Measurements from ENCODE around the gene IGSF9B.

The IGSF9B gene

DNA sequence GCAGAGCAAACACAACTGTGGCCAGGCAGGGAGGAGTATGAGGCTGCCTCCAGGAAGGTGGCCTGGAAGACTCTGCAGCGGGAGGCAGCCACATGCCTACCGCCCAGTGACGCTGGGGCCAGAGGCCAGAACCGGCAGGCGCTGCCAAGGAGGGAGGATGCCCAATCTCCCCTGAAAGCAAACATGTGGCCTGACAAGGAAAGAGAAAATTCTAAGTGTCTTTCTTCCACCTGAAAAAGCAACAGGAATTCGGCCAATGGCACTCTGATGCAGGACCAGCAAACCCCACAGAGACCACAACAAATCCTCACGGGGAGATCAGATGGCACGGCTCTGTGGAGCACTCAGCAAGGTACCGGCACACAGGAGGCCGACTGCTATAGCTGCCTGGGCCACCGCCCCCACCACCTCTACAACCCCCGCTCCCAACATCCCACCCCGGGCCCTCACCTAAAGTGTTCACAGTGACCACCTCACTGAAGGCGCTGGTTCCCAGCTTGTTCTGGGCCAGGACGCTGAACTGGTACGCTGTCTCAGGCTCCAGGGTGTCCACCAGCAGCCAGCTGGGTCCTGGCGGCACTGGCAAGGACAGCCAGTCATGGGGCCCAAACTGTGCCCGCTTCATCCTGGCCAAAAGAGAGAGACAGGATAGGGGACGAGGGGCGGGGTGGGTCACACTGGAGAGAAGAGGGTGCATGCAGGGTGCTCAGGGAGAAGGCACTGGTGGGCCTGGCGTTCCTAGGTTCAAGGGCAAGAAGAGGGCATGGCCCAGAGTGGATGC lies 30.1 kb downstream of the IGSF9B start:
- H3K79me2 ChIP-seq (ENCODE audit: low read length): no peaks in the 10 kb centered on the region
- no peak overlapping the region for H3K4me2 ChIP-seq (ENCODE audit: low read length)
- H3K36me3 ChIP-seq (replicated peaks; ENCODE audit: low read depth, low read length): no peaks in the 10 kb centered on the region
- H3K9me3 ChIP-seq (ENCODE audit: insufficient read depth, low read length): no peaks in the 10 kb centered on the region
- no peak overlapping the region for H3K27ac ChIP-seq (ENCODE audit: low read length)
- no peak overlapping the region for H2AFZ ChIP-seq (ENCODE audit: low read depth, low read length)
- no peak for TF ChIP-seq EZH2phosphoT487 (IDR thresholded peaks at IDR 0.05; ENCODE audit: low read depth)
- TF ChIP-seq, protein P1, sequence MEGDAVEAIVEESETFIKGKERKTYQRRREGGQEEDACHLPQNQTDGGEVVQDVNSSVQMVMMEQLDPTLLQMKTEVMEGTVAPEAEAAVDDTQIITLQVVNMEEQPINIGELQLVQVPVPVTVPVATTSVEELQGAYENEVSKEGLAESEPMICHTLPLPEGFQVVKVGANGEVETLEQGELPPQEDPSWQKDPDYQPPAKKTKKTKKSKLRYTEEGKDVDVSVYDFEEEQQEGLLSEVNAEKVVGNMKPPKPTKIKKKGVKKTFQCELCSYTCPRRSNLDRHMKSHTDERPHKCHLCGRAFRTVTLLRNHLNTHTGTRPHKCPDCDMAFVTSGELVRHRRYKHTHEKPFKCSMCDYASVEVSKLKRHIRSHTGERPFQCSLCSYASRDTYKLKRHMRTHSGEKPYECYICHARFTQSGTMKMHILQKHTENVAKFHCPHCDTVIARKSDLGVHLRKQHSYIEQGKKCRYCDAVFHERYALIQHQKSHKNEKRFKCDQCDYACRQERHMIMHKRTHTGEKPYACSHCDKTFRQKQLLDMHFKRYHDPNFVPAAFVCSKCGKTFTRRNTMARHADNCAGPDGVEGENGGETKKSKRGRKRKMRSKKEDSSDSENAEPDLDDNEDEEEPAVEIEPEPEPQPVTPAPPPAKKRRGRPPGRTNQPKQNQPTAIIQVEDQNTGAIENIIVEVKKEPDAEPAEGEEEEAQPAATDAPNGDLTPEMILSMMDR (IDR thresholded peaks at IDR 0.05; ENCODE audit: low read depth, low read length): no peak
- peaks cover 17% of the 10 kb centered on the region for H3K4me1 ChIP-seq (ENCODE audit: low read length)
- peaks cover 6% of the 10 kb centered on the region; the same call in 1 of the 2 replicates for H3K27me3 ChIP-seq (ENCODE audit: low read depth, low read length)
- no peak overlapping the region for H3K9ac ChIP-seq (ENCODE audit: low read length)
- no peaks in the 10 kb centered on the region for H4K20me1 ChIP-seq (ENCODE audit: insufficient read depth, low read length)
- no peak overlapping the region for H3K4me3 ChIP-seq (ENCODE audit: low read length)

DNA sequence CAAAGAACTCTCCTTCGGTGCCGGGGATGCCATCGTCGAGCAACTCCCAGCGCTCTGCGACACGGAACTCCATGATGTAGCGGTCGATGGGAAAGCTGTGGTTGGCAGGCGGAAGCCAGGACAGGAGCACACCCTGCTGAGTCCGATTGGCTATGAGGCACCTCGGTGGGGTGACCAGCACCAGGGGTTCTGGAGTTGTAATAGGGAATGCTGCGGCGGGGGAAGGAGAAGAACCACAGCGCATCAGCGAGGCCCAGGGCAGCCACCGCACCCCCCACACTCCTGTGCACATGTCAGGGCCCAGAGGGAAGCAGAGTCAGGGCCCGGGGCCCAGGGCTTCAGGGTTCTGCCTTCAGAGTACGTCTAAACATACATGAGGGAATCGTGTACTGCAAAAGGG lies 31.0 kb downstream of the IGSF9B start:
- no peak for TF ChIP-seq EZH2phosphoT487 (IDR thresholded peaks at IDR 0.05; ENCODE audit: low read depth)
- TF ChIP-seq, protein P1 (IDR thresholded peaks at IDR 0.05; ENCODE audit: low read depth, low read length): no peak
- Histone ChIP-seq H4K20me1 (ENCODE audit: insufficient read depth, low read length) (no peaks in the 10 kb centered on the region), H3K36me3 (replicated peaks; ENCODE audit: low read depth, low read length) (no peaks in the 10 kb centered on the region), H3K79me2 (ENCODE audit: low read length) (no peaks in the 10 kb centered on the region), H3K9me3 (ENCODE audit: insufficient read depth, low read length) (no peaks in the 10 kb centered on the region), H3K27ac (ENCODE audit: low read length) (no peak overlapping the region), H3K4me3 (ENCODE audit: low read length) (no peak overlapping the region), H3K9ac (ENCODE audit: low read length) (no peak overlapping the region), H2AFZ (ENCODE audit: low read depth, low read length) (no peak overlapping the region), H3K4me1 (ENCODE audit: low read length) (peaks cover 17% of the 10 kb centered on the region), H3K4me2 (ENCODE audit: low read length) (no peak overlapping the region), H3K27me3 (ENCODE audit: low read depth, low read length) (peaks cover 6% of the 10 kb centered on the region; the same call in 1 of the 2 replicates)

DNA sequence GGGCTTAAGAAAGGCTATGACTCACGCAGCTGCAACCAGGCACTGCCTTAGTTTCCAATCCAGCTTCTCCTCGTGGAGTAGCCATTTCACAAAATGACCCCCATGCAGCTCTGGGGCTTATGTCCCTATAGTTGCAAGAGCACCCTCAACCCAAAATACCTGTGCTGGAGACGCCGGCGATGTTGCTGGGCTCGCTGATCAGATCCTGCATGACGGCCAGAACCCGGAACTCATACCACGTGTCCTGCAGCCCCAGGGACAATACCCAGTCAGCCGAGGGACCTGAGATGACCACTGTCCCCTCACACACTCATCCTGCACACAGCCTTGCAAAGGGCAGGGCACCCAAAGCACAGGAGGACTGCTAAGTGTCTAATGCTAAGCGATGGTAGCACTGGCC lies 32.1 kb downstream of the IGSF9B start:
- Histone ChIP-seq H3K9ac (ENCODE audit: low read length) (no peak overlapping the region), H2AFZ (ENCODE audit: low read depth, low read length) (no peak overlapping the region), H4K20me1 (ENCODE audit: insufficient read depth, low read length) (no peaks in the 10 kb centered on the region), H3K4me1 (ENCODE audit: low read length) (peaks cover 17% of the 10 kb centered on the region), H3K4me3 (ENCODE audit: low read length) (no peak overlapping the region), H3K79me2 (ENCODE audit: low read length) (no peaks in the 10 kb centered on the region), H3K27me3 (ENCODE audit: low read depth, low read length) (peaks cover 6% of the 10 kb centered on the region; the same call in 1 of the 2 replicates), H3K4me2 (ENCODE audit: low read length) (no peak overlapping the region), H3K9me3 (ENCODE audit: insufficient read depth, low read length) (no peaks in the 10 kb centered on the region), H3K36me3 (replicated peaks; ENCODE audit: low read depth, low read length) (no peaks in the 10 kb centered on the region), H3K27ac (ENCODE audit: low read length) (no peak overlapping the region)
- TF ChIP-seq EZH2phosphoT487 (IDR thresholded peaks at IDR 0.05; ENCODE audit: low read depth): no peak
- TF ChIP-seq, protein P1 (IDR thresholded peaks at IDR 0.05; ENCODE audit: low read depth, low read length): no peak

DNA sequence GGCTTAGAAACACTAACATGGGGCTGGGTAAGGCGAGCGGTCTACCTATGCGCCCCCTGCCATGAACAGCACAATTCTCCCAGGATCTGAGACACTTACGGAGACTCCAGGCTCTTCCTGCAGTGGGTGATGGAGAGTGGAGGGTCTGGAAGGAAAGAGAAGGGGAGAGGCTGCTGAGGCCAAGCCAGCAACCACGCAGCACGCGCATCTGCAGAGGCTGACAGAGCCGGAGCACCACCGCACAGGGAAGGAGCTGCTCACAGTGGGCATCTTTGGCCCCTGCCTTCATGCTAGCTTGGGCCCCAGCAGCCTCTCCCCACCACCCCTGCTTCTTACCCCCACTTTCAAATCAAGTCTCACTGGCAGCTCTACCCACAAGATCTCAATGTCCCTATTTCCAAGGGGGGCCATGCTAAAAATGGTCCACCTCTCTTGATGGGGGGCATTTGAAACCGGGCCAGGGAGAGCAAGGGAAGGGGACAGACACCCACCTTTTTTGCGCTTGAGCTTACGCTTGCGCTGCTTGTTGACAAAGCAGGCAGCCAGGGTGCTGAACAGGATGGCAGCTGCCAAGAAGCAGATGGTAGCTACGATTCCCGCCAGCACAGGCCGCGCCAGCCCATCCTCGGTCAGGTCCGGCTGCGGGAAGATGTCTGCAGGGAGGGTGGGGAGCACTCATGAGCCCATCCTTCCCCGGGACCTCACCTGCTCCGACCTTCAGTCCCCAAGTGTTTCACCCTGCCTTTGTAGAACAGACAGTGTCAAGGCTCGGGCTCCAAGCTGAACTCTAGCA lies 34.5 kb downstream of the IGSF9B start:
- H2AFZ ChIP-seq (ENCODE audit: low read depth, low read length): no peak overlapping the region
- no peaks in the 10 kb centered on the region for H3K4me1 ChIP-seq (ENCODE audit: low read length)
- peaks cover 6% of the 10 kb centered on the region; the same call in 1 of the 2 replicates for H3K27me3 ChIP-seq (ENCODE audit: low read depth, low read length)
- no peak overlapping the region for H3K4me3 ChIP-seq (ENCODE audit: low read length)
- TF ChIP-seq, protein P1 (IDR thresholded peaks at IDR 0.05; ENCODE audit: low read depth, low read length): no peak
- TF ChIP-seq EZH2phosphoT487 (IDR thresholded peaks at IDR 0.05; ENCODE audit: low read depth): no peak
- H3K4me2 ChIP-seq (ENCODE audit: low read length): no peak overlapping the region
- no peaks in the 10 kb centered on the region for H4K20me1 ChIP-seq (ENCODE audit: insufficient read depth, low read length)
- H3K79me2 ChIP-seq (ENCODE audit: low read length): no peaks in the 10 kb centered on the region
- H3K9ac ChIP-seq (ENCODE audit: low read length): no peak overlapping the region
- no peak overlapping the region for H3K27ac ChIP-seq (ENCODE audit: low read length)
- no peaks in the 10 kb centered on the region for H3K9me3 ChIP-seq (ENCODE audit: insufficient read depth, low read length)
- no peaks in the 10 kb centered on the region for H3K36me3 ChIP-seq (replicated peaks; ENCODE audit: low read depth, low read length)

All from OCI-LY3 (cell line).